GM10266 (cell line): ENCODE results near the gene LRRC18.

Experiments used
- DNase-seq: peaks from one replicate; pipeline ENCODE4 v3.0.0; 2012; ENCODE audit errors: extremely low spot score
- CTCF ChIP-seq: IDR thresholded peaks from 2 replicates; pipeline ENCODE4 v1.5.1; 2012; ENCODE audit warnings: mild to moderate bottlenecking, low read depth; ENCODE audit not compliant: control insufficient read depth, insufficient read depth; ENCODE audit errors: missing control alignments

Gene LRRC18

GRCh38 chr10:48974510-48975156, 35.0 kb upstream of the LRRC18 start:
- TF ChIP-seq CTCF = no peak
- DNase-seq = no peak

- no peak for DNase-seq
- TF ChIP-seq CTCF = no peak
Observed at GRCh38 chr10:48973065-48973464, 33.4 kb upstream of the LRRC18 start.

- TF ChIP-seq CTCF = no peak
- DNase-seq = no peak
Observed at GRCh38 chr10:48970654-48971053, 31.0 kb upstream of the LRRC18 start.

GRCh38 chr10:48970046-48970445, 30.4 kb upstream of the LRRC18 start:
- no peak for DNase-seq
- no peak for TF ChIP-seq CTCF

GRCh38 chr10:48968036-48968435, 28.4 kb upstream of the LRRC18 start:
- no peak for TF ChIP-seq CTCF

DNA sequence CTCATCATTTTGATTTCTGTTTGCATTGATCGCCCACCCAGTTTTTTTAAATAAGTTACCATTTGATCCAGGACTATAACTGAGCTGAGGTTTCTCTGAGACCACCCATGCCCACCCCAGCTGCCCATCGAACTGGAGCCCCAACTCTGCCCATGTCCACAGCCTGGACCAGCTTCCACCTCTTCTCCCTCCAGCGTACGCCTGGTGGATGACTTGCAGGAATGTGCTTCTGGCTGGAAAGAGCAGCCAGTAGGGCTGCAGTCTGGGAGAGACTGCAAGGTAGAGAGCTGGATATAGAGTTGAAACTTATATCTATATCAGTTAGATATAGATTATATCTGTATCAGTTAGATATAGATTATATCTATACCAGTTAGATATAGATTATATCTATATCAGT, 25.8 kb upstream of the LRRC18 start:
- TF ChIP-seq CTCF = no peak
- no peak for DNase-seq

More at GRCh38 chr10:48968036-48968435, 28.4 kb upstream of the LRRC18 start:
- DNase-seq = no peak

- DNase-seq = no peak
- TF ChIP-seq CTCF = no peak
Observed at GRCh38 chr10:48964038-48964437, 24.4 kb upstream of the LRRC18 start.
